AG04450 (cell line): ENCODE results near the gene GYPC. TPM values are rescaled to one million over a fixed set of nuclear protein-coding genes. Genes with fewer than 3 reads are reported as not detected.

Experiments
- CTCF ChIA-PET: fragments of 300-600, 350-600 bp; formaldehyde crosslinking; extraction: SDS; loops from one replicate; lab custom pipeline; 2022; ENCODE audit warnings: antibody characterized with exemption, inconsistent platforms; lab: Charles Lee
- POLR2A ChIA-PET: fragments of 350-600 bp; formaldehyde crosslinking; extraction: SDS; loops from one replicate; lab custom pipeline; 2021; ENCODE audit warnings: antibody characterized with exemption, inconsistent platforms; lab: Yijun Ruan, JAX
- DNase-seq: peaks from one replicate; pipeline ENCODE4 v3.0.0-alpha.2; 2011; ENCODE audit warnings: low read depth, low spot score
- H3K27ac ChIP-seq: one replicate; pipeline ENCODE4 v1.5.1; 2012; ENCODE audit warnings: low read depth, low read length, control low read depth
- H3K27me3 ChIP-seq: one replicate; pipeline ENCODE4 v1.6.0; 2012; ENCODE audit warnings: low read length; ENCODE audit not compliant: control insufficient read depth, insufficient read depth
- H3K4me3 ChIP-seq: 2 replicates; pipeline ENCODE4 v1.5.1; 2011; ENCODE audit warnings: mild to moderate bottlenecking, low read depth, low read length, control low read depth
- H3K9me3 ChIP-seq: 2 replicates; pipeline ENCODE4 v1.5.1; 2012; ENCODE audit warnings: low read length; ENCODE audit not compliant: control insufficient read depth, insufficient read depth
- polyA plus RNA-seq: library from polyadenylated mRNA; depleted of rRNA; stranded (reverse); fragments of >200 nt; gene quantifications from 2 replicates; pipeline ENCODE4 v1.2.3, GENCODE V29; 2011; rRNA removed
- small RNA-seq: library from RNA; depleted of rRNA; stranded (forward); fragments of <200 nt; gene quantifications from one replicate; pipeline ENCODE3, GENCODE V24; 2012; ENCODE audit warnings: low read depth; ENCODE audit not compliant: insufficient read length
- TF ChIP-seq, protein P1 (sequence below): IDR thresholded peaks from 2 replicates; pipeline ENCODE4 v1.5.1; 2011; ENCODE audit warnings: low read depth, low read length, control low read depth, inconsistent platforms

GYPC gene
- polyA plus RNA-seq, 1 experiment, result 146 TPM

DNA sequence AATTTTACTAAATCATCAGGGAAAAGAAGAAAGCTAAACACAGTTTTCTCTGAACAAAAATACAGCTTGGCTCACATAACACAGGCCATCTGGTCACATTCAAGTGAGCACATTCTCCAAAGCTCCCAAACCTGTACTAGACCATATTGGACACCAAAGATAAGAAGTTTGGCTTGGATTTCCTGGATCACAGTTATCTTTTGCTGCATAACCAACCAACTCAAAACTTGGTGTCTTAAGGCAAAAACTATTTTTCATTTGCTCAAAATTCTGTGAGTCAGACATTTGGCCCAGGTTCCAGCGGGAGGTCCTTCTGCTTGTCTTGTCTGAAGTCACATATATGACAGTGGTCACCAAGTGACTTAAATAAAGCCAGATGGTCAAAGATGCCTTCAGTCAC lies 83.2 kb downstream of the GYPC start:
- no peak for DNase-seq
- H3K9me3 ChIP-seq, result no peaks in the 10 kb centered on the region
- CTCF ChIA-PET, result no interaction called here
- H3K27me3 ChIP-seq, result no peaks in the 10 kb centered on the region
- TF ChIP-seq, protein P1, sequence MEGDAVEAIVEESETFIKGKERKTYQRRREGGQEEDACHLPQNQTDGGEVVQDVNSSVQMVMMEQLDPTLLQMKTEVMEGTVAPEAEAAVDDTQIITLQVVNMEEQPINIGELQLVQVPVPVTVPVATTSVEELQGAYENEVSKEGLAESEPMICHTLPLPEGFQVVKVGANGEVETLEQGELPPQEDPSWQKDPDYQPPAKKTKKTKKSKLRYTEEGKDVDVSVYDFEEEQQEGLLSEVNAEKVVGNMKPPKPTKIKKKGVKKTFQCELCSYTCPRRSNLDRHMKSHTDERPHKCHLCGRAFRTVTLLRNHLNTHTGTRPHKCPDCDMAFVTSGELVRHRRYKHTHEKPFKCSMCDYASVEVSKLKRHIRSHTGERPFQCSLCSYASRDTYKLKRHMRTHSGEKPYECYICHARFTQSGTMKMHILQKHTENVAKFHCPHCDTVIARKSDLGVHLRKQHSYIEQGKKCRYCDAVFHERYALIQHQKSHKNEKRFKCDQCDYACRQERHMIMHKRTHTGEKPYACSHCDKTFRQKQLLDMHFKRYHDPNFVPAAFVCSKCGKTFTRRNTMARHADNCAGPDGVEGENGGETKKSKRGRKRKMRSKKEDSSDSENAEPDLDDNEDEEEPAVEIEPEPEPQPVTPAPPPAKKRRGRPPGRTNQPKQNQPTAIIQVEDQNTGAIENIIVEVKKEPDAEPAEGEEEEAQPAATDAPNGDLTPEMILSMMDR, result no peak
- POLR2A ChIA-PET, result no interaction called here
- no peak overlapping the region for H3K4me3 ChIP-seq
- H3K27ac ChIP-seq, result no peak overlapping the region

DNA sequence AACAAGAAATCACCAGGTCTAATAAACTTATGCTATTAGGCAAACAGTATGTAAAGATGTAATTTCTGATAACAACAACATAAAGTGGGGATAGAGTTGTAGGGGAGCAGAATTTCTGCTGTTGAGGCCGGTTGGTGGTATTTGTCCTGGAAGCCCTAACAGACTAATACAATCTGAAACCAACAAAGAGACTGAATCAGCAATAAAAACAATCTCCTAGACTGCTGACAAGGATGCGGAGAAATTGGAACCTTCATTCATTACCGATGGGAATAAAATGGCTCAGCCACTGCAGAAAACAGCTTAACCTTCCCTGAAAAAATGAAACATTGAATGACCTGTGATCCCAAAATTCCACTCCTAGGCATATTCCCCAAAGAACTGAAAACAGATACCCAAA lies 88.7 kb downstream of the GYPC start:
- TF ChIP-seq, protein P1, result no peak
- Histone ChIP-seq H3K4me3 (no peak overlapping the region), H3K27ac (no peak overlapping the region), H3K27me3 (no peaks in the 10 kb centered on the region), H3K9me3 (no peaks in the 10 kb centered on the region)
- DNase-seq, result no peak
- POLR2A ChIA-PET, result no interaction called here
- CTCF ChIA-PET, result no interaction called here

Small RNA genes lying within 50 kb of the gene (small RNA-seq; reads per million reads assigned to genes)
- gene RNU6-675P, result not detected

Other genes starting within 250 kb of the GYPC start
- gene TEX51, start 242.7 kb downstream of the GYPC start, polyA plus RNA-seq, result not detected in 2 replicates